IMR-90 (cell line): Measurements from ENCODE around the gene DAP3. TPM values are rescaled to one million over a fixed set of nuclear protein-coding genes. Genes with fewer than 3 reads are reported as not detected.

ENCODE experiments used
- ATAC-seq: fragments of 200-7000 bp; cut with Tn5 transposase; 2 replicates; pipeline ENCODE4 v1.9.1; 2020; ENCODE audit warnings: low read depth, mild to moderate bottlenecking, moderate library complexity
- BruUV-seq: library from RNA; stranded (reverse); fragments of 400-500 nt; replicated peaks from 2 replicates; lab custom pipeline; 2021; lab: Mats Ljungman, UMichigan
- CTCF ChIA-PET: fragments of 300-600 bp; formaldehyde crosslinking; extraction: SDS; loops from one replicate; lab custom pipeline; 2021; ENCODE audit warnings: antibody characterized with exemption; lab: Yijun Ruan, JAX
- POLR2A ChIA-PET: fragments of 300-600 bp; sonication (Branson Sonifier 250); formaldehyde crosslinking; loops from one replicate; lab custom pipeline; 2022; ENCODE audit warnings: antibody characterized with exemption; ENCODE audit not compliant: unreplicated experiment; lab: Charles Lee
- DNase-seq: peaks from one replicate; pipeline ENCODE4 v3.0.0; 2013
- H2AFZ ChIP-seq: replicated peaks from 2 replicates; pipeline ENCODE3; 2013; ENCODE audit warnings: low read length, mild to moderate bottlenecking; ENCODE audit not compliant: poor library complexity
- H2AK5ac ChIP-seq: 2 replicates; pipeline ENCODE4 v1.6.1; 2013; ENCODE audit warnings: low read depth, low read length, inconsistent platforms
- H2AK9ac ChIP-seq: replicated peaks from 2 replicates; pipeline ENCODE3; 2013; ENCODE audit warnings: mild to moderate bottlenecking, low read depth, low read length, moderate library complexity; ENCODE audit not compliant: poor library complexity
- H2BK120ac ChIP-seq: 2 replicates; pipeline ENCODE4 v1.6.1; 2013; ENCODE audit warnings: low read depth, low read length, inconsistent platforms
- H2BK15ac ChIP-seq: 3 replicates; pipeline ENCODE4 v1.6.1; 2013; ENCODE audit warnings: low read depth, low read length, inconsistent platforms
- H2BK20ac ChIP-seq: 2 replicates; pipeline ENCODE4 v1.6.1; 2013; ENCODE audit warnings: low read depth, mild to moderate bottlenecking, inconsistent platforms, low read length, moderate library complexity
- H2BK5ac ChIP-seq: 2 replicates; pipeline ENCODE4 v1.6.1; 2013; ENCODE audit warnings: mild to moderate bottlenecking, low read depth, low read length, inconsistent platforms; ENCODE audit not compliant: poor library complexity, severe bottlenecking
- H3K14ac ChIP-seq: replicated peaks from 2 replicates; pipeline ENCODE4 v1.6.1; 2013; ENCODE audit warnings: low read depth, low read length, inconsistent platforms
- H3K18ac ChIP-seq: 2 replicates; pipeline ENCODE4 v1.6.1; 2013; ENCODE audit warnings: low read depth, low read length, control low read depth
- H3K23ac ChIP-seq: 2 replicates; pipeline ENCODE4 v1.6.1; 2013; ENCODE audit warnings: low read depth, low read length, inconsistent platforms
- H3K27ac ChIP-seq: 2 replicates; pipeline ENCODE4 v1.5.1; 2013; ENCODE audit warnings: mild to moderate bottlenecking, control low read depth, low read length; ENCODE audit not compliant: insufficient read depth
- H3K27me3 ChIP-seq: 2 replicates; pipeline ENCODE4 v1.6.1; 2013; ENCODE audit warnings: low read length; ENCODE audit not compliant: control insufficient read depth, insufficient read depth
- H3K36me3 ChIP-seq: 2 replicates; pipeline ENCODE4 v1.6.1; 2013; ENCODE audit warnings: low read length, mixed read lengths; ENCODE audit not compliant: control insufficient read depth, insufficient read depth
- H3K4ac ChIP-seq: 2 replicates; pipeline ENCODE4 v1.6.1; 2013; ENCODE audit warnings: low read depth, low read length, inconsistent platforms
- H3K4me1 ChIP-seq: 2 replicates; pipeline ENCODE4 v1.6.1; 2013; ENCODE audit warnings: low read length, mixed read lengths; ENCODE audit not compliant: control insufficient read depth, insufficient read depth
- H3K4me2 ChIP-seq: 2 replicates; pipeline ENCODE4 v1.6.1; 2013; ENCODE audit warnings: low read depth, mild to moderate bottlenecking, control low read depth, low read length, moderate library complexity
- H3K4me3 ChIP-seq: 2 replicates; pipeline ENCODE4 v1.5.1; 2013; ENCODE audit warnings: low read depth, mild to moderate bottlenecking, control low read depth, low read length, moderate library complexity; ENCODE audit not compliant: insufficient read depth
- H3K56ac ChIP-seq: 2 replicates; pipeline ENCODE4 v1.6.1; 2013; ENCODE audit warnings: low read length, inconsistent platforms; ENCODE audit not compliant: insufficient read depth; ENCODE audit errors: extremely low read depth
- H3K79me1 ChIP-seq, 2 experiments: 2 replicates each; pipeline ENCODE4 v1.6.1; 2013; ENCODE audit warnings: low read length in 2 of 2, inconsistent platforms in 1 of 2, low read depth in 1 of 2
- H3K9ac ChIP-seq: 2 replicates; pipeline ENCODE4 v1.6.1; 2013; ENCODE audit warnings: low read depth, low read length, control low read depth
- H3K9me1 ChIP-seq: 2 replicates; pipeline ENCODE4 v1.6.1; 2013; ENCODE audit warnings: low read length, inconsistent platforms; ENCODE audit not compliant: insufficient read depth
- H3K9me3 ChIP-seq: 2 replicates; pipeline ENCODE4 v1.6.1; 2013; ENCODE audit warnings: low read length; ENCODE audit not compliant: control insufficient read depth, insufficient read depth
- H4K20me1 ChIP-seq: 2 replicates; pipeline ENCODE4 v1.6.1; 2013; ENCODE audit warnings: low read length, inconsistent platforms; ENCODE audit not compliant: insufficient read depth
- H4K5ac ChIP-seq: 2 replicates; pipeline ENCODE4 v1.6.1; 2013; ENCODE audit warnings: mild to moderate bottlenecking, low read depth, low read length, control low read depth
- H4K8ac ChIP-seq, 2 experiments: 2 replicates each; pipeline ENCODE4 v1.6.1; 2013; ENCODE audit warnings: low read depth in 2 of 2, low read length in 2 of 2, control low read depth in 1 of 2, inconsistent platforms in 1 of 2
- H4K91ac ChIP-seq: 2 replicates; pipeline ENCODE4 v1.6.1; 2013; ENCODE audit warnings: low read depth, low read length, inconsistent platforms; ENCODE audit not compliant: insufficient read depth
- MAFK ChIP-seq: IDR thresholded peaks from 2 replicates; pipeline ENCODE4 v1.6.1; 2012; ENCODE audit warnings: low read depth, low read length, improper control_type of control experiment
- MAZ ChIP-seq: IDR thresholded peaks from 2 replicates; pipeline ENCODE4 v1.6.1; 2012; ENCODE audit warnings: low read depth, mild to moderate bottlenecking, low read length, improper control_type of control experiment, moderate library complexity, borderline replicate concordance
- POLR2A ChIP-seq: IDR thresholded peaks from 2 replicates; pipeline ENCODE4 v1.6.1; 2012; ENCODE audit warnings: mild to moderate bottlenecking, low read depth, low read length
- SMC3 ChIP-seq: fragments of 150-350 bp; IDR thresholded peaks from 2 replicates; pipeline ENCODE4 v1.6.1; 2016; ENCODE audit warnings: low read depth, mild to moderate bottlenecking, antibody characterized with exemption, low read length, moderate library complexity
- WGBS, 2 experiments: methylation state at CpG; one replicate each; pipeline versions ENCODE4 v1.1.5 to v1.1.7; 2013; ENCODE audit warnings: missing lambda C conversion rate in 2 of 2; ENCODE audit not compliant: insufficient read length in 1 of 2; ENCODE audit errors: extremely low coverage in 2 of 2; 5-methylcytosine and 5-hydroxymethylcytosine counted together
- dilution Hi-C: fragments of 300-500 bp; cut with HindIII; formaldehyde crosslinking; loops from one replicate; pipeline ENCODE4 v1.14.3; 2018; ENCODE audit warnings: low sequenced_read_pairs; ENCODE audit not compliant: unreplicated experiment
- in situ Hi-C: fragments of 300-500 bp; cut with MboI; formaldehyde crosslinking; loops from 3 replicates; pipeline ENCODE4 v1.14.3; 2019; ENCODE audit warnings: low sequenced_read_pairs, inconsistent platforms, mixed read lengths
- intact Hi-C: fragments of 100-400 bp; cut with micrococcal nuclease; formaldehyde crosslinking; loops from 2 replicates; pipeline ENCODE4 v1.10.0; 2022
- polyA plus RNA-seq, 3 experiments: library from polyadenylated mRNA; depleted of rRNA; stranded (reverse); fragments of >200 nt; gene quantifications; 2 replicates each; pipeline ENCODE4 v1.2.3, GENCODE V29; 2012; ENCODE audit warnings: low replicate concordance in 1 of 3
- total RNA-seq: library from RNA; depleted of rRNA; stranded (reverse); fragments of >200 nt; gene quantifications from 2 replicates; pipeline ENCODE4 v1.2.3, GENCODE V29; 2012
- TF ChIP-seq, protein P1 (sequence below): conservative IDR thresholded peaks from 2 replicates; pipeline ENCODE4 v1.5.1; 2012; ENCODE audit warnings: mild to moderate bottlenecking, low read depth, low read length, improper control_type of control experiment
- TF ChIP-seq, protein P2 (sequence below): fragments of 150-350 bp; IDR thresholded peaks from 2 replicates; pipeline ENCODE4 v1.6.1; 2016; ENCODE audit warnings: low read depth, mild to moderate bottlenecking, low read length, moderate library complexity, borderline replicate concordance

The DAP3 gene
- total and polyA plus RNA-seq, 2 of the 4 experiments (the other 2 are of a cell fraction) = 48.6 to 126 TPM

DNA sequence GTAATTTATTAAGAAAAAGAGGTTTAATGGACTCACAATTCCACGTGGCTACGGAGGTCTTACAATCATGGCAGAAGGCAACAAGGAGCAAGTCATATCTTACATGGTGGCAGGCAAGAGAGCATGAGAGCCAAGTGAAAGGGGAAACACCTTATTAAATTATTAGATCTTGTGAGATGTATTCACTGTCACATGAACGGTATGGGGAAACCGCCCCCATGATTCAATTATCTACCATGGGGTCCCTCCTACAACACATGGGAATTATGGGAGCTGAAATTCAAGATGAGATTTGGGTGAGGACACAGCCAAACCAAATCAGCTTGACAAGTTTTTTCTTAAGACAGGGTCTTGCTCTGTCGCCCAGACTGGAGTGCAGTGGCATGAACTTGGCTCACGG is 14.3 kb downstream of the DAP3 start:
- Histone ChIP-seq H3K36me3 (no peaks in the 10 kb centered on the region; the same call in 1 of the 2 replicates), H3K4me2 (no peak overlapping the region), H3K79me1 (peaks cover 18 to 64% of the 10 kb centered on the region in 2 experiments), H3K27me3 (no peaks in the 10 kb centered on the region), H4K5ac (no peak overlapping the region), H3K9me3 (no peaks in the 10 kb centered on the region), H2AFZ (no peak overlapping the region), H2BK20ac (no peak overlapping the region), H3K4me1 (peaks cover 1% of the 10 kb centered on the region; the same call in 1 of the 2 replicates), H4K91ac (no peak overlapping the region), H3K4me3 (no peak overlapping the region), H4K8ac (no peak overlapping the region), H2BK5ac (no peak overlapping the region), H2BK120ac (no peak overlapping the region), H3K14ac (no peak overlapping the region), H3K4ac (no peak overlapping the region), H3K9me1 (peaks cover 3% of the 10 kb centered on the region; the same call in 1 of the 2 replicates), H3K27ac (no peak overlapping the region), H3K9ac (no peak overlapping the region), H2AK5ac (no peak overlapping the region), H2AK9ac (no peak overlapping the region), H3K56ac (no peak overlapping the region), H3K23ac (no peak overlapping the region), H4K20me1 (peaks cover 53% of the 10 kb centered on the region), H3K18ac (no peak overlapping the region), H2BK15ac (no peak overlapping the region)
- CTCF ChIA-PET = interaction anchor here (0.8 kb wide), 1 partner anchor 26 kb away, joined by 4 read pairs; no protein-coding TSS in a partner anchor
- POLR2A ChIA-PET = no interaction called here
- BruUV-seq = no TSS peak
- DNase-seq (no peak), ATAC-seq (no peak)
- 80% methylated on average over 1 of the region's 6 CpGs; no CpG with 5 or more reads in 1 of the 2 experiments for WGBS, 2 experiments
- in situ Hi-C loops (no loop called here), intact Hi-C loops (no loop called here), dilution Hi-C loops (no loop called here)
- TF ChIP-seq, protein P1, sequence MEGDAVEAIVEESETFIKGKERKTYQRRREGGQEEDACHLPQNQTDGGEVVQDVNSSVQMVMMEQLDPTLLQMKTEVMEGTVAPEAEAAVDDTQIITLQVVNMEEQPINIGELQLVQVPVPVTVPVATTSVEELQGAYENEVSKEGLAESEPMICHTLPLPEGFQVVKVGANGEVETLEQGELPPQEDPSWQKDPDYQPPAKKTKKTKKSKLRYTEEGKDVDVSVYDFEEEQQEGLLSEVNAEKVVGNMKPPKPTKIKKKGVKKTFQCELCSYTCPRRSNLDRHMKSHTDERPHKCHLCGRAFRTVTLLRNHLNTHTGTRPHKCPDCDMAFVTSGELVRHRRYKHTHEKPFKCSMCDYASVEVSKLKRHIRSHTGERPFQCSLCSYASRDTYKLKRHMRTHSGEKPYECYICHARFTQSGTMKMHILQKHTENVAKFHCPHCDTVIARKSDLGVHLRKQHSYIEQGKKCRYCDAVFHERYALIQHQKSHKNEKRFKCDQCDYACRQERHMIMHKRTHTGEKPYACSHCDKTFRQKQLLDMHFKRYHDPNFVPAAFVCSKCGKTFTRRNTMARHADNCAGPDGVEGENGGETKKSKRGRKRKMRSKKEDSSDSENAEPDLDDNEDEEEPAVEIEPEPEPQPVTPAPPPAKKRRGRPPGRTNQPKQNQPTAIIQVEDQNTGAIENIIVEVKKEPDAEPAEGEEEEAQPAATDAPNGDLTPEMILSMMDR = no peak
- TF ChIP-seq MAFK (no peak), SMC3 (no peak), MAZ (no peak), POLR2A (no peak)
- TF ChIP-seq, protein P2, sequence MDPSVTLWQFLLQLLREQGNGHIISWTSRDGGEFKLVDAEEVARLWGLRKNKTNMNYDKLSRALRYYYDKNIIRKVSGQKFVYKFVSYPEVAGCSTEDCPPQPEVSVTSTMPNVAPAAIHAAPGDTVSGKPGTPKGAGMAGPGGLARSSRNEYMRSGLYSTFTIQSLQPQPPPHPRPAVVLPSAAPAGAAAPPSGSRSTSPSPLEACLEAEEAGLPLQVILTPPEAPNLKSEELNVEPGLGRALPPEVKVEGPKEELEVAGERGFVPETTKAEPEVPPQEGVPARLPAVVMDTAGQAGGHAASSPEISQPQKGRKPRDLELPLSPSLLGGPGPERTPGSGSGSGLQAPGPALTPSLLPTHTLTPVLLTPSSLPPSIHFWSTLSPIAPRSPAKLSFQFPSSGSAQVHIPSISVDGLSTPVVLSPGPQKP = no peak
